ENCODE measurements around the gene UBQLN1.

UBQLN1 gene

GRCh38 chr9:83677596-83677995, 30.2 kb downstream of the UBQLN1 start:
- ChIA-PET CTCF (interaction anchor here (1.1 to 3.5 kb wide), 4 partner anchors 11 to 16 kb away, joined by 3 to 11 read pairs (median 4); no protein-coding TSS in a partner anchor), POLR2A (no interaction called here)
- no peak for TF ChIP-seq CTCF (IDR thresholded peaks at IDR 0.05; ENCODE audit: insufficient read depth, low read length, missing control alignments)
- no peak overlapping the region for H3K4me3 ChIP-seq (ENCODE audit: low read depth, low read length)
- no peak for DNase-seq (ENCODE audit: low read depth, low spot score)

GRCh38 chr9:83675466-83675865, 32.3 kb downstream of the UBQLN1 start:
- ChIA-PET POLR2A (interaction anchor here (0.9 kb wide), 1 partner anchor 55 kb away, joined by 3 read pairs; no protein-coding TSS in a partner anchor), CTCF (interaction anchor here (0.9 kb wide), 1 partner anchor 11 kb away, joined by 3 read pairs; no protein-coding TSS in a partner anchor)
- no peak for TF ChIP-seq CTCF (IDR thresholded peaks at IDR 0.05; ENCODE audit: insufficient read depth, low read length, missing control alignments)

GRCh38 chr9:83671451-83671850, 36.3 kb downstream of the UBQLN1 start:
- TF ChIP-seq CTCF (IDR thresholded peaks at IDR 0.05; ENCODE audit: insufficient read depth, low read length, missing control alignments): no peak
- CTCF ChIA-PET: interaction anchor here (0.9 kb wide), 1 partner anchor 21 kb away, joined by 4 read pairs; no protein-coding TSS in a partner anchor
- POLR2A ChIA-PET: no interaction called here

More at GRCh38 chr9:83675466-83675865, 32.3 kb downstream of the UBQLN1 start:
- H3K4me3 ChIP-seq (ENCODE audit: low read depth, low read length): no peak overlapping the region
- DNase-seq (ENCODE audit: low read depth, low spot score): no peak

GRCh38 chr9:83670381-83670780, 37.4 kb downstream of the UBQLN1 start:
- ChIA-PET CTCF (no interaction called here), POLR2A (no interaction called here)
- TF ChIP-seq CTCF (IDR thresholded peaks at IDR 0.05; ENCODE audit: insufficient read depth, low read length, missing control alignments): no peak
- no peak for DNase-seq (ENCODE audit: low read depth, low spot score)
- no peak overlapping the region for H3K4me3 ChIP-seq (ENCODE audit: low read depth, low read length)

More at GRCh38 chr9:83671451-83671850, 36.3 kb downstream of the UBQLN1 start:
- no peak for DNase-seq (ENCODE audit: low read depth, low spot score)
- H3K4me3 ChIP-seq (ENCODE audit: low read depth, low read length): no peak overlapping the region

- ChIA-PET POLR2A (no interaction called here), CTCF (interaction anchor here (1.3 to 1.7 kb wide), 2 partner anchors 20 to 48 kb away, joined by 5 to 6 read pairs; no protein-coding TSS in a partner anchor)
- no peak for DNase-seq (ENCODE audit: low read depth, low spot score)
- H3K4me3 ChIP-seq (ENCODE audit: low read depth, low read length): no peak overlapping the region
- TF ChIP-seq CTCF (IDR thresholded peaks at IDR 0.05; ENCODE audit: insufficient read depth, low read length, missing control alignments): no peak
These were observed 38.7 kb downstream of the UBQLN1 start for GRCh38 chr9:83669067-83669466.

- H3K4me3 ChIP-seq (ENCODE audit: low read depth, low read length): no peak overlapping the region
- no peak for TF ChIP-seq CTCF (IDR thresholded peaks at IDR 0.05; ENCODE audit: insufficient read depth, low read length, missing control alignments)
- POLR2A ChIA-PET: no interaction called here
- no peak for DNase-seq (ENCODE audit: low read depth, low spot score)
- CTCF ChIA-PET: interaction anchor here (0.9 to 1.4 kb wide), 5 partner anchors 9 to 127 kb away, joined by 3 to 5 read pairs (median 4); no protein-coding TSS in a partner anchor
These were observed 42.1 kb downstream of the UBQLN1 start for GRCh38 chr9:83665580-83666200.

Data from AG04449 (cell line).